Measurements from ENCODE around the gene SLC27A2. TPM values are rescaled to one million over a fixed set of nuclear protein-coding genes. Genes with fewer than 3 reads are reported as not detected.

Gene SLC27A2
- total RNA-seq, 2 experiments from 2014 or later = 25.2 TPM

- CTCF ChIA-PET = no interaction called here
- Mint-ChIP-seq H3K27ac (no peak overlapping the region), H3K4me1 (ENCODE audit: low read depth) (peaks cover 20% of the 10 kb centered on the region), H3K4me3 (no peak overlapping the region), H3K36me3 (ENCODE audit: low read depth) (peaks cover 22% of the 10 kb centered on the region), H3K9me3 (no peaks in the 10 kb centered on the region), H3K27me3 (ENCODE audit: low read depth) (no peaks in the 10 kb centered on the region)
- no peak for DNase-seq
- intact Hi-C loops (cut with micrococcal nuclease) = no loop called here
Observed at GRCh38 chr15:50281427-50281826, 99.4 kb downstream of the SLC27A2 start.

Other genes starting within 250 kb of the SLC27A2 start
- gene ATP8B4, start 63.0 kb upstream of the SLC27A2 start, total RNA-seq = 1 to 10 TPM; 2.0 to 2.9 TPM
- gene HDC, start 83.5 kb downstream of the SLC27A2 start, total RNA-seq = 1 to 10 TPM in 1 of 2 experiments, under 1 TPM in 1; 0.95 to 1.1 TPM
- 10 to 100 TPM; 48.2 to 53.5 TPM for gene GABPB1, start 173.0 kb downstream of the SLC27A2 start, total RNA-seq
- 10 to 100 TPM; 31.6 TPM for gene USP8, start 242.2 kb downstream of the SLC27A2 start, total RNA-seq

Data from activated naive CD4-positive, alpha-beta T cell treated with anti-CD3 and anti-CD28 coated beads for 36 hours (primary cell).